Ishikawa (cell line): ENCODE measurements around the gene KIAA0319L.

ENCODE experiments used
- CEBPB ChIP-seq: IDR thresholded peaks from 2 replicates; pipeline ENCODE4 v1.6.1; 2012
- CREB1 ChIP-seq: IDR thresholded peaks from 2 replicates; pipeline ENCODE4 v1.6.1; 2012; ENCODE audit warnings: low read depth
- EGR1 ChIP-seq: IDR thresholded peaks from 2 replicates; pipeline ENCODE4 v1.6.1; 2012
- EP300 ChIP-seq: IDR thresholded peaks from 2 replicates; pipeline ENCODE4 v1.6.1; 2012; ENCODE audit warnings: borderline replicate concordance
- FOXM1 ChIP-seq: IDR thresholded peaks from 2 replicates; pipeline ENCODE4 v1.6.1; 2012; ENCODE audit warnings: low read depth, borderline replicate concordance
- MAX ChIP-seq: IDR thresholded peaks from 2 replicates; pipeline ENCODE4 v1.6.1; 2012
- NFIC ChIP-seq: IDR thresholded peaks from 2 replicates; pipeline ENCODE4 v1.6.1; 2012
- RAD21 ChIP-seq: IDR thresholded peaks from 2 replicates; pipeline ENCODE4 v1.6.1; 2012; ENCODE audit warnings: low read depth
- REST ChIP-seq: IDR thresholded peaks from 2 replicates; pipeline ENCODE4 v1.6.1; 2012; ENCODE audit warnings: low read depth, mild to moderate bottlenecking
- TAF1 ChIP-seq: IDR thresholded peaks from 2 replicates; pipeline ENCODE4 v1.6.1; 2012; ENCODE audit warnings: low read depth, mild to moderate bottlenecking
- TCF12 ChIP-seq: IDR thresholded peaks from 2 replicates; pipeline ENCODE4 v1.6.1; 2012; ENCODE audit warnings: low read depth
- TEAD4 ChIP-seq: IDR thresholded peaks from 2 replicates; pipeline ENCODE4 v1.6.1; 2012
- USF1 ChIP-seq: IDR thresholded peaks from 2 replicates; pipeline ENCODE4 v1.6.1; 2012
- YY1 ChIP-seq: IDR thresholded peaks from 2 replicates; pipeline ENCODE4 v1.6.1; 2012; ENCODE audit warnings: low read depth
- ZBTB7A ChIP-seq: IDR thresholded peaks from 2 replicates; pipeline ENCODE4 v1.6.1; 2012; ENCODE audit warnings: low read depth

Gene KIAA0319L

GRCh38 chr1:35398739-35399138 is 158.5 kb downstream of the KIAA0319L start:
- TF ChIP-seq FOXM1, result no peak
- TF ChIP-seq NFIC, result no peak
- no peak for TF ChIP-seq EP300
- no peak for TF ChIP-seq TCF12
- no peak for TF ChIP-seq TAF1
- no peak for TF ChIP-seq YY1
- TF ChIP-seq ZBTB7A, result no peak
- TF ChIP-seq REST, result no peak

GRCh38 chr1:35394386-35394785 is 162.8 kb downstream of the KIAA0319L start:
- TF ChIP-seq ZBTB7A (no peak), REST (no peak), YY1 (no peak), USF1 (no peak), RAD21 (no peak), TEAD4 (no peak), EP300 (no peak), TCF12 (no peak), CEBPB (no peak), TAF1 (no peak), CREB1 (no peak), MAX (no peak)

- TF ChIP-seq CREB1, result no peak
- TF ChIP-seq TCF12, result no peak
- no peak for TF ChIP-seq TAF1
- no peak for TF ChIP-seq TEAD4
- TF ChIP-seq FOXM1, result no peak
- no peak for TF ChIP-seq NFIC
- no peak for TF ChIP-seq EGR1
- TF ChIP-seq YY1, result no peak
- TF ChIP-seq ZBTB7A, result no peak
- TF ChIP-seq REST, result no peak
- no peak for TF ChIP-seq CEBPB
- no peak for TF ChIP-seq MAX
- no peak for TF ChIP-seq EP300
- TF ChIP-seq USF1, result no peak
- TF ChIP-seq RAD21, result no peak
These were observed 166.4 kb downstream of the KIAA0319L start for GRCh38 chr1:35390600-35391494.

GRCh38 chr1:35386959-35387358 is 170.2 kb downstream of the KIAA0319L start:
- TF ChIP-seq EP300 (no peak), EGR1 (no peak), NFIC (no peak), USF1 (no peak), TCF12 (no peak), MAX (no peak), FOXM1 (no peak), TAF1 (no peak), RAD21 (no peak), TEAD4 (no peak), REST (no peak), CREB1 (no peak), CEBPB (no peak), ZBTB7A (no peak), YY1 (no peak)
